Measurements from ENCODE around the gene USF2.

The USF2 gene

DNA sequence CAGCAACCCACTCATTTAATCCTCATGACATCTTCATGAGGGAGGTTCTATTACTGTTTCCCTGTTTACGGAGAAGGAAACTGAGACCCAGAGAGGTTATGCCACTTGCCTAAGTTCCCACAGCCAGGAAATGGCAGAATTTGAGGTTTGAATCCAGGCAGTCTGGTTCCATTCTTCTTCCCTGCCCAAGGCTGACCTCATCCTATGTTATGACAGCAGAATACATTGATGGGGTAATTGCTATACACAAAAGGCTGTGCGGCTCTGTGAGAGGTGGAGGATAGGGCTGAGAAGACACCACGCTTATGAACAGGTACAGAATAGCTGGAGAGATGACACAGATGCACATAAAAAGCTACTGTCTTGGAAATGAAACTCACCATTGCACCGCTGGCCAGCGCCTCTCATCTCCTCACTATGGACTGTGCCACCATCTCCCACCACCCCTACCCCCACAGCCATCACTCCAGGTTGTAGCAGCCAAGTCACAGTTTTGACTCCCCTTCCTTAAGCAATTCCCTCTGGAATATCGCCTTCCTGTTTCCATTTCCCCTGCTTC is 34.7 kb downstream of the USF2 start:
- no peak for DNase-seq

DNA sequence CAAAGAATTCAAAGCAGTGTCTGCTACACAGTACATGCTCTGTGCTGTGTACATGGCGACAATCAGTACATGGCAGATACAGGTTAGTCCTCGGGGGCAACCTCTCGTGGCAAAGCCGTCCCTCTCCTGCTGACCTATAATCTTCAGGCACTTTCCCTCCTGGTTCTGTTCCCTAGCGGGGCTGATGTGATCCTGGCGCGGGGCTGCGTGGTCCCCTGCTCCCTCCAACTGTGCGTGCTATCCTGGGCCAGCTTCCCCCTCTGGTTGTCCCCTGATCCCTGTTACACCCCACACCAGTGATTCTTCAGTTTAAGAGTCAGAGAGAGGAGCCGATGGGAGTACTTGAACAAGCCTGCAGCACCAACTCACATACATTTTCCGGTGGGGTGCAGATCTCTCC is 35.3 kb downstream of the USF2 start:
- DNase-seq = no peak

DNA sequence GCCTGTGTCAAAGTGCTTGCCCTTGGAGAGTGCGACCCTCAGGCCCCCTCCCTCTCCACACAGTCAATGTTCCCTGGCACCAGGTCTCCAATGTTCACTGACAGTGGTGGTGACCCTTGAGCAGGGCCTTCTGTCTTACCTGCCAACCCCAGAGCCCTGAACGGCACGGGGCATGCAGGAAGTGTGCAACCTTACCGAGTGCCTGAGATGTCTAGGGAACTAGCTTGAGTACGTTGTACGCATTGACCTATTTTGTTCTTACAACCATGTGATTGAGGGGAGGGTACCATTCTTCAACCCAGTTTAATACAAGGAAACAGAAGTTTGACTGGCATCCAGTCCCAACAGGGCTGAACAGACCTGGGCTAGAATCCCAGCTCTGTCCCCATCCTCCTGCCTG is 36.4 kb downstream of the USF2 start:
- no peak for DNase-seq

DNA sequence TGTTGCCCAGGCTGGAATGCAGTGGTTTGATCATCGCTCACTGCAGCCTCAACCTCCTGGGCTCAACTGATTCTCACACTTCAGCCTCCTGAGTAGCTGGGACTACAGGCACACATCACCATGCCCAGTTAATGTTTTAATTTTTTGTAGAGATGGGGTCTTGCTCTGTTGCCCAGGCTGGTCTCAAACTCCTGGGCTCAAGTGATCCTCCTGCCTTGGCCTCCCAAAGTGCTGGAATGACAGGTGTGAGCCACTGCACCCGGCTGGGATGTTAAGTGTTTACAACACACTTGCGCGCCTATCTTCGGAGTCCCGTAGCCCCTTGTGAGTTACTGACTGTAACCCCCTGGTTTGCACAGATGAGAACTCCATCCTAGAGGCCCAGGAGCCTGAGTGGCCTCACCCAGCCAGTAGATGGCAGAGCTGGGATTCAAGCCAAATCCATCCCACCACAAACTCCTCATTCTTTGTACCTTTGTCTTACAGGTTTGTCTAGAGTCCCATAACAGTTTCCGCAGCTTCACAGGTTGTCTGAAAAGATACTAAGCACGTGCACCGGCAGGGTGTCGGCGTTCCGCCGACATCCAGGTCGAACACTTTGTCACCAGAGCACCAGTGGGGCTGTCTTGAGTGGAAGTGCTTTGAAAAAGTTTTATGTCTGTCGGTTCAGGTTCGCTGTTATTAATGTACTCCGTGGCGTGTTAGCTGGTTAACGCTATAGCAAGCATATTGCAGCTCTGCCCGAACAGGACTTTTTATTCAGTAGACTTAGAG is 37.9 kb downstream of the USF2 start:
- no peak for DNase-seq

DNA sequence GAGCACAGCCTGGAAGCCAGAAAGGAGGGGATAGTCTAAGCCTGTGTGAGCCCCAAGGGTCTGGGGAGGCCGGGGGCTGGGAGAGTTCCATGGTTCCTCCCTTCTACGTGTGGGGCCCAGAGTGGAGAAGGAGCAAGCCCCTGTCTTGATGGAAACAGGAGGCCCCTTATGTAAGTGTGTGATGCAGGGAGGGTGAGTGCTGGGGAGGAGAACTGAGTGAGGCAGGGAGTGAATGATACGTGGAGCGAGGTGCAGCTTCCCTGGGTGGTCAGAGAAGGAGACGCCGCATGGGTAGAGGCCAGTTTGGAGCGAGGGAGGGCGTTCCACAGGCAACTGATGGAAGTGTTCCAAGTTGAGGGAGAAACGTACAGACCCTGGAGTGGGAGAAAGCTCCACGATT is 39.2 kb downstream of the USF2 start:
- no peak for DNase-seq

DNA sequence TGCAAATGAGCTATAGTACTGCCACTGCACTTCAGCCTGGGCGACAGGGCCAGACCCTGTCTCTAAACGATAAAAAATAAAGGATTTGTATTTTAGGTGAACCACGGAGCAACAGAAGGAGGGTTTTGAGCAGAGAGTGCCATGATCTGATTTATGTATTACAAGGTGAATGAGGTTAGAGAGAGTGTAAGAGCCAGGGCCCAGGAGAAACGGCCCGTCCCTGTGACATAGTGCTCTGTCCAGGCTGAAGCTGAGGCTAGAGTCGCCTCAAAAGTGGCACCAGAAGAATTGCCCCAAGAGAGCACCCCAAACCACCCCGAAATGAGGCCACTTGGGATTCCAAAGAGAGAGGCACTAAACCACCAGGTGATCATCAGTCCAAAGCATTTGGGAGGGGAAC is 40.1 kb downstream of the USF2 start:
- no peak for DNase-seq

DNA sequence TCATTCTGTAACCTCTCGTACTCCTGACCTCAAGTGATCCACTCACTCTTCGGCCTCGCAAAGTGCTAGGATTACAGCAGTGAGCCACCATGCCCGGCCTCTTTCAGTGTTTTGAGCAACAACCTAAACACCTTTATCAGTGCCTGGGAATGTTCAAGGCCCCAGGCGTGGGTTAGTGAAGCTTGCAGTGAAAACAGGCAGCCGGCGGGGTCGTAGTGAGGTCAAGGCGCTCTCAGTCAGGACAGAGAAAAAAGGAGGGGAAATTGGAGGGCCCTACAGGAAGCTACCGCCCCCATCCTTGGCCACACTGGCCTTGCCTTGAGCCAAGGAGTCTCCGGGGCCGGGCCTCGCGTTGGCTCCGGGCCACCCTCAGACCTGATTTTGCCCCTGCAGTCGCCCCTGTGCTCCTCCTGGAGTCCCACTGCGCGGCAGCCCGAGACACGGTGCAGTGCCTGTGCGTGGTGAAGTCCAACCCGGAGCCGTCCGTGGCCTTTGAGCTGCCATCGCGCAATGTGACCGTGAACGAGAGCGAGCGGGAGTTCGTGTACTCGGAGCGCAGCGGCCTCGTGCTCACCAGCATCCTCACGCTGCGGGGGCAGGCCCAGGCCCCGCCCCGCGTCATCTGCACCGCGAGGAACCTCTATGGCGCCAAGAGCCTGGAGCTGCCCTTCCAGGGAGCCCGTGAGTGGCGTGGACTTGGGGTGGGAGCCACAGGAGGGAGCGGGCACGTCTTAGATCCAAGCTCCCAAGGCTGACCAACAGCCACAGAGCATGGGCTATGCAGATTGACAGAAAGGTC is 40.9 kb downstream of the USF2 start:
- DNase-seq = no peak

DNA sequence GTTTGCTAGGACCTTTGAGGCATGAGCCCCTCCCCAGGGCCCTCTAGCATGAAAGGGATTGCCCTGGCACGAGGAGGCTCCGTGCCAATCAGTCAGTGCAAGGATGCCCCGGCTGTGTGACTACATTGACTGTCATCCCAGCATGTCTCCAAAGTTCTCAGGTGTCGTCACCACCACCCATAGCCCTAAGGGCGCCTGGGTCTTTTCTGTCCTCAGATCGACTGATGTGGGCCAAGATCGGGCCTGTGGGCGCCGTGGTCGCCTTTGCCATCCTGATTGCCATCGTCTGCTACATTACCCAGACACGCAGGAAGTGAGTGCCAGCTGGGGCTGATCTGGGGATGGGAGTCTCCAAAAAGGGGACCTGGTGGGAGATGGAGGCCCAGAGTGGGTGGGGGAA is 41.6 kb downstream of the USF2 start:
- no peak for DNase-seq

DNA sequence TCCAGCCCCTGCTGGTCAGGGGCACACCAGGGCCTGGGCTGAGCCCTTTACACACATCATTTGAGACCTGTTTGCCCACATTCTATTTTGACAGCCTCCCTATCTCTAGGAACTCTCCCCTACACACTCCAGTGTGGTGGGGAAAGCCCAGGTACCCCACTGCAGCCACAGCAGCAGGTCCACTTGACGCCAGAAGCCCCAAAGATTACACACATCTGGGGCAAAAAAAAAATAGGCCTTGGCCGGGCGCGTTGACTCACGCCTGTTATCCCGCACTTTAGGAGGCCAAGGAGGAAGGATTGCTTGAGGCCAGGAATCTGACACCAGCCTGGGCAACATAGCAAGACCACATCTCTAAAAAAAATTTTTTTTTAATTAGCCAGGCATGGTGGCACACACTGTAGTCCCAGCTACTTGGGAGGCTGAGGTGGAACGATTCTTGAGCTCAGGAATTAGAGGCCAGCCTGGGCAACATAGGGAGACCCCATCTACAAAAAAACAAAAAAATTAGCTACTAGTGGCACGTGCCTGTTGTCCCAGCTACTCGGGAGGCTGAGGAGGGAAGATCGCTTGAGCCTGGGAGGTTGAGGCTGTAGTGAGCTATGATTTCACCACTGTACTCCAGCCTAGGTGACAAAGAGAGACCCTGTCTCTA is 42.2 kb downstream of the USF2 start:
- DNase-seq = no peak

DNA sequence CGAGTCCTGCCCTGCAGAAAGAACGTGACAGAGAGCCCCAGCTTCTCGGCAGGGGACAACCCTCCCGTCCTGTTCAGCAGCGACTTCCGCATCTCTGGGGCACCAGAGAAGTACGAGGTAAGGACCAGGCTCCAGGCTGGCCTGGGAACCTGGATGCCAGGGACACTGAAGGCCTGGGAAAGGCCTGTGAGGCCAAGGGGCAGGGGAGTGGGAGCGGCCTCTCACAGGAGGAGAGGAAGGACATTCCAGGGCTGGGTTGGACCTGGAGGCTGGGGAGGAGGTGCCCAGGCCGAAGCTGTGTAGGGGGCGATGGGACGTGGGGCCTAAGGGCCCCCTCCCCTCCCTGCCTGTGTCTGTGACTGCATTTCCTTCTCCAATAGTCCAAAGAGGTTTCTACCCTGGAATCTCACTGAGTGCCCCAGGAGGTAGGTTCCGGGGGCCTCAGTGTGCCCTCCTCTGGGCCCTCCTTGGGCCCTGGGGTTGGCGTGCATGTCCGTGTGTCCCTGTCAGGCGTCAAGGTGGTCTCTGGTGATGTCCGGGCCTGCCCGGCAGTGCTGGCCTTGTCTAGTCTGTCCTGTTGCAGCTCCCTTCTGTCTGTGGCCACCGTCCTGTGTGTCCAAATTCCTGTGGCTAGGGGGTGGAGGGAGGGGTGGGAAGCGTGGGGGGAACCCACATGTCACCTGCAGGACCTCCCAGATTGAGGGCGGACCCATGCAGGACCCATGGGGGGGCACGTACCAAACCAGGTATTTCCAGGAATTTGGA is 43.3 kb downstream of the USF2 start:
- DNase-seq = no peak

DNA sequence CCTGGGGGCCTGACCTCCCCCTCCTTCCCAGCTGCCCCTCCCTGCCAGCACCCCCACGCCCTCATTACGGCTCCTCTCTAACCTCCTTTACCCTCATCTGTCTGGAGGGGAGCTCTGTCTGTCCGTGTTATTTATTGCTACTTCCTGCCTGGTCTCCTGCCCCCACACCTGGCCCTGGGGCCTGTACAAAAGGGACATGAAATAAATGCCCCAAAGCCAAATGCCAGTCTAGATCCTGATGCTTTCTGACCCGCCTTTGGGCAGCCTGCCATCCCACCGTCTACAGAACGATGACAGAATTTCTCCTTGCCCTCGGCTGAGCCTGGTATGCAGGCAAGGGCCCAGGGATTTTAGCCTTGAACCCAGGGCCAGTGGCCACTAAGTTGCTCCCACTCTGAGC is 44.8 kb downstream of the USF2 start:
- DNase-seq = no peak

DNA sequence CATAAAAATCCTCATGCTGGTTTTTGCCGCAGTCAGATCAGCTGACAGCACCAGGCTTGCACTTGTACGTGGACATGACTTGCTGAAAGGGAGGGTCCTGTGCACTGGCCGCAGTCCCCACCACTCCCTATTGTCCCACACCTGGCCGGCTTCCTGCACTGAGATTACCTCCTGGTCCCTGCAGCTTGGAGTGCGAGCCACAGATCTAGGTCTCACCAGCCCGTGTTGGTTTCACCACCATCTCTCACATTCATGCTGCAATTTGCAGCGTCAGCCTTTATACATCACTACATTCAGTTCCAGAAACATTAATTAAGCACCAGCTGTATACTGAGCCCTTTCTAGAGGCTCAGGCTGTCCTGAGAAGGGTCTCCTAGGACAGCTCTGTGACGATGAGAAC is 45.3 kb downstream of the USF2 start:
- no peak for DNase-seq

DNA sequence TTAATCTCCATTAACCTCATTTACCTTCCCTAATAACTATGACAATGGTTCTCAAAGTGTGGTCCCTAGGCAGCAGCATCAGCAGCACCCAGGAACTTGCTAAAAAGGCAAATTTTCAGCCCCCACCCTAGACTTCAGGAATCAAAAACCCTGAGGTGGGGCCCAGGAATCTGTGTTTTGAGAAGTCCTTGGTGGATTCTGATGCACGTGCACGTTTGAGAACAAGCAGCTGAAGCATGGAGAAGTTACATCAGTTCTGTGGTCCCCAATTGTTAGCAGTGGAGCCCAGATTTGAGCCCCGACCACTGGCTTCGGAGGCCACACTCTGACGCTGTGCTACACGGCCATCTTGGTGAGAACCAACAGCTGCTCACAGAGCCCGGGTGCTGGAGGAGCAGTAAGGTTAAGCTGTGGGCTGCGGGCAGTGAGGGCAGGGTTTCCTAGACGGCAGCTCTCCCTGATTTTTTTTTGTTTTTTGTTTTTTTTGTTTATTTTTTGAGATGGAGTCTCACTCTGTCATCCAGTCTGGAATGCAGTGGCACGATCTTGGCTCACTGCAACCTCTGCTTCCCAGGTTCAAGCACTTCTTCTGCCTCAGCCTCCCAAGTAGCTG is 46.2 kb downstream of the USF2 start:
- DNase-seq = no peak

DNA sequence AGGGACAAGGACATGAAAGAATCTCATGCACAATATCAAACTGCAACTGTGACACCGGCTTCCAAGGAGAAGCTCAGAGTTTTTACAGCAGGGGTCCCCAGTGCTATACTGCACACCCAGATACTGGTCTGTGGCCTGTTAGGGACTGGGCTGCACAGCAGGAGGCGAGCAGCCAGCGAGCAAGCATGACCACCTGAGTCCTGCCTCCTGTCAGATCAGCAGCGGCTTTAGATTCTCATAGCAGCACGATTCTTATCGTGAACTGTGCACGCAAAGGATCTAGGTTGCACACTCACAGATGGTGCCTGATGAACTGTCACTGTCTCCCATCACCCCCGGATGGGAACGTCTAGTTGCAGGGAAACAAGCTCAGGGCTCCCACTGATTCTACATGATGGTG is 47.1 kb downstream of the USF2 start:
- DNase-seq = no peak

DNA sequence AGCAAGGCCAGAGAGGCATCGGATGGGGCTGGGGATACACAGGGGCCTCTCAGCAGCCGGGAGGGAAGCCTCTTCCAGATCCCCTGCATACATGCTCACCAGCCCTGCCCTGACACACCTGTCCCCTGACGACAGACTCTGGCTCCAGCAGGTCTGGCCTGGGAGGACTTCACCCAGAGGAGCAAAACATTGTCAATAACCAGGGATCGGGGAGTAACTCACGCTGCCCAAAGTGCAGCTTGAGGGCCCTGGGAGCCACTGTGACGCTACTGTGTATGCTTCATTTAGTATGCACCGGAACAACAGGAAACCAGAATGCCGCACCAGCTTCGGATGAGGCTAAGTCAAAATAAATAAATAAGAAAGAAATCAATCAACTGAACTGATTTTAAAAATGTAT is 47.8 kb downstream of the USF2 start:
- DNase-seq = no peak

DNA sequence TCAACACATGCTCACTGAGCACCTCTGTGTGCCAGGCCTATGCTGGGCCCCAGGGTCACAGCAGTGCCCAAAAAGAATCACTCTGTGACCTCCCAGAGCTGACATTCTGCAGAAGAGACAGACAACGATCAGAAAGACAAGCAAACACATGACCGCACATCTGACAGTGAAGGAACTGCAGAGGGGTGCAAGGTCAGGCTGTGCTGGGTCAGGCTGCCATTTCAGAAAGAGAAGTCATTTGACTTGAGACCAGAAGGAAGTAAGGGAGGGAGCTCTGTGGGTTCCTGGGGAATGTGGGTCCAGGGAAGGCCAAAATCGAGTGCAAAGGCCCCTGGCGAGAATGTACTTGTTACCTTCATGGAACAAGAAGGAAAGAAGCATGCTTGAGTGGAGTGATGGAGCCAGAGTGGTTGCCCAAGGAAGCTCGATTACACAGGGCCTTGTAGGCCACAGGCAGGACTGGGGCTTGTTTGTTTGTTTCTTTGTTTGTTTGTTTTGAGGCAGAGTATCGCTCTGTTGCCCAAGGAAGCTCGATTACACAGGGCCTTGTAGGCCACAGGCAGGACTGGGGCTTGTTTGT is 48.8 kb downstream of the USF2 start:
- DNase-seq = no peak

DNA sequence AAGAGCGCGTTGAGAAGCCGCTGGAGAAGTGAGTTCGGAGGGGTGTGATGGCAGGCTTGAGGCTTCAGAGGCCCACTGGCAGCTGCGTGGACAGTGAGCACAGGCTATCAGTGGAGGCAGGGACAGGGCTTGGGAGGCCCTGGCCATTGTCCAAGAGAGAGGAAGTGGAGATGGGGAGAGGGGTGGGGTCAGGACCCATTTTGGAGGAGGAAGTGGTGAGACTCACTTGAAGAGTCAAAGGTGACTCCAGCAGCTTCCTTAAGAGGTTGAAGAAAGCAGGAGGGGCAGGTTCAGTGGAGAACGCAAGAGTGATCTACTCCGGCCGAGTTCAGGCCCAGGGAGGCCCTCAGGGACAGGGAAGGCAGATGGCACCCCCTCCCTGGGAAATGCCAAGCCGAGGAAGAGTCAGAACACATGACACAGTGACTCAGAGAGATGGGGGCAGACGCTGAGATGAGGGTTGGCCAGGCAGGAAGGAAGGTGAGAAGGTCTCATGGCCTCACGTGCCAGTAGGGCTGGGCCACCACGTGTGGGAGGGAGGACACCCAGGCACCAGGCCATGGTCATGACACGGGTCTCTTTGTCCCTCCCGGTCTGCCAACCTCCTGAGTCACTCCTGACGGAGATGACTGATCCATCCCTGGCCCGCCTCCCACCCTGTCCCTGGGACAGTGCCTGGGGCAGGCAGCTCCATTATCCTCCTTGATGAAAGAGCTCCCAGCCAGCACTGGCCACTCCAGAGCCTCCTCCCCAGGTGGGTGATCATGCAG is 50.1 kb downstream of the USF2 start:
- no peak for DNase-seq

DNA sequence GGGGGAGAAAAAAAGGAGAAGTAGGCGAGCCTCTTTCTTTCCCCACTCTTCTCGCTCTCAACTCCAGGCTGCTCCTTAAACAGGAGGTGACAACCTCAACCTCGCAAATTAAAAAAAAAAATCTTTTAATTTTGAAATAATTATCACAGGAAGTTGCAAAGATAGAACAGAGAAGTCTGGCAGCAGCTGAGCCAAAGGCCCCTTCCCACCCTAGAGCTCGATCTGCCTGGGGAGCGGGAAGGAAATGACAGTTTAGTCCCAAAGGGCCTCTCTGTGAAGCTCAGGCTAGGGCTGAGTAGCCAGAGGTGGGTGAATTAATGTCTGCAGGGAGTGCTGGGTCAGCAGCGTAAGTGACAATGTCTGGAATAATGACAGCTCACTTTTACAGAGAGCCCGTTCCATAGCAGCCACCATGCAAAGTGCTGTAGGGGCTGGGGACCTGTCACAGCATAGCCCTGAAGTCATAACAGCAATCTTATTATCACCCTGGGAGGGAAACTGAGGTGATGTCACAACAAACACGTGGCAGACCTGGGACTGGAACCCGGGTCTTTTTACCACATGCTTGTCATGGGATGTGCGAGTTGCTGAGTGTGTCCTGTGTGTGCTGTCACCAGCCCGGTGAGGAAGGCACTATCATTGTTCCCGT is 51.4 kb downstream of the USF2 start:
- DNase-seq = no peak

DNA sequence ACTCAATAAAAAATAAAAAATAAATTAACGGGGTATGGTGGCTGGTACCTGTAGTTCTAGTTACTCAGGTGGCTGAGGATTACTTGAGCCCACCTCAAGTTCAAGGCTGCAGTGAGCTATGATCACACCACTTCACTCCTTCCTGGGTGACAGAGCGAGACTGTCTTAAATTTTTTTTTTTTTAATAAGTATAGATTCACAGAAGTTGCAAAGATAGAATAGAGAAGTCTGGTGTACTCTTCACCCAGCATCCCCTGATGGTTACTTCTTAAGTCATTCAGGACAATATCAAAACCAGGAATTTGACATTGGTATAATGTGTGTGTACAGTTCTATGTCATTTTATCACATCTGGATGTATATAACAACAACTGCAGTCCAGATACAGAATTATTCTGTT is 52.5 kb downstream of the USF2 start:
- DNase-seq = no peak

DNA sequence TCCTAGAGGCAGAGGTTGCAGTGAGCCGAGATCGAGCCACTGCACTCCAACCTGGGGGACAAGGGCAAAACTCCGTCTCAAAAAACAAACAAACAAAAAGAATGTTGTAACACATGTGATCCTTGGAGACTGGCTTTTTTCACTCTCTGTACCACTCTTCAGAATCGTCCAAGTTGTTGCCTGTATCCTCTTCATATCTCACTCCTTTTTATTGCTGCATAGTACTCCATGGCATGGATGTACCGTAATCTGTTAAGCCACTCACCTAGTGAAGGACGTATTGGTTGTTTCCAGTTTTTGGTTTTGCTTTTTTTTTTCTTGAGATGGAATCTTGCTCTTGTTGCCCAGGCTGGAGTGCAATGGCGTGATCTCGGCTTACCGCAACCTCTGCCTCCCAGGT is 53.3 kb downstream of the USF2 start:
- no peak for DNase-seq

DNA sequence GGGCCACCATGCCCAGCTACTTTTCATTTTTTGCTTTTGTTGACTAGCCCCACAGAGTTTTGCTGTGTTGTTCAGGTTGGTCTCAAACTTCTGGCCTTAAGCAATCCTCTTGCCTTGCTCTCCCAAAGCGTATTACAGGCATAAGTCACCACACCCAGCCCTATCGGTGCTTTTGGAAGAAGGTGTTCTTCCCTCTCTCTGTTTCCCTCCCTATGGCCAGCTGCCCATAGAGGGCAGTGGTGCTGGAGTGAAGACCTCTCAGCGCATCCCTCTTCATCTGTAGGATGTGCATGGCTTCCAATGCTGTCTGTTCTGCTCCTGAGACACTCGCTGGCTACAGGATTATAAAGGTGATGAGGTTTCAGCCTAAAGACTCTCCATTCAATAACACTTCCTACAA is 58.9 kb downstream of the USF2 start:
- no peak for DNase-seq

Measured in NCI-H2029 (cell line).